WTC11 (cell line): Measurements from ENCODE around the gene NUP98. TPM values are rescaled to one million over a fixed set of nuclear protein-coding genes. Genes with fewer than 3 reads are reported as not detected.

Experiments used
- ATAC-seq: fragments of 200-7000 bp; cut with Tn5 transposase; 2 replicates; pipeline ENCODE4 v1.10.0; 2021; ENCODE audit warnings: mild to moderate bottlenecking, moderate library complexity
- CTCF ChIA-PET: fragments of 300-600 bp; sonication (Branson Sonifier 250); formaldehyde crosslinking; loops from one replicate; lab custom pipeline; 2021; ENCODE audit warnings: antibody characterized with exemption; lab: Charles Lee
- POLR2A ChIA-PET: fragments of 350-600 bp; sonication (Branson Sonifier 250); formaldehyde crosslinking; loops from one replicate; lab custom pipeline; 2021; ENCODE audit warnings: antibody characterized with exemption; lab: Charles Lee
- DNase-seq: peaks from one replicate; pipeline ENCODE4 v3.0.0; 2021; ENCODE audit warnings: low spot score
- H3K27ac Mint-ChIP-seq: 2 replicates; pipeline ENCODE4 v1.8.0; 2021; ENCODE audit warnings: mixed read lengths
- H3K27me3 Mint-ChIP-seq: 2 replicates; pipeline ENCODE4 v1.8.0; 2021; ENCODE audit warnings: low read depth, mild to moderate bottlenecking, moderate library complexity, mixed read lengths
- H3K36me3 Mint-ChIP-seq: 2 replicates; pipeline ENCODE4 v1.8.0; 2021; ENCODE audit warnings: mixed read lengths
- H3K4me1 Mint-ChIP-seq: 2 replicates; pipeline ENCODE4 v1.8.0; 2022; ENCODE audit warnings: mixed read lengths
- H3K4me3 Mint-ChIP-seq: 2 replicates; pipeline ENCODE4 v1.8.0; 2021; ENCODE audit warnings: mild to moderate bottlenecking, moderate library complexity, mixed read lengths
- H3K9me3 Mint-ChIP-seq: 2 replicates; pipeline ENCODE4 v1.8.0; 2021; ENCODE audit warnings: mixed read lengths
- ATF1 ChIP-seq: sonication (generic); formaldehyde crosslinking; IDR thresholded peaks from 2 replicates; pipeline ENCODE4 v1.8.1; 2023; ENCODE audit warnings: mild to moderate bottlenecking, moderate library complexity, missing genetic modification reagents
- ATF2 ChIP-seq: sonication (generic); formaldehyde crosslinking; IDR thresholded peaks from 2 replicates; pipeline ENCODE4 v1.8.1; 2022; ENCODE audit warnings: low read depth, missing genetic modification reagents, borderline replicate concordance
- ELF4 ChIP-seq: sonication (generic); formaldehyde crosslinking; IDR thresholded peaks from 2 replicates; pipeline ENCODE4 v1.8.1; 2022; ENCODE audit warnings: low read depth, mild to moderate bottlenecking, moderate library complexity, missing genetic modification reagents
- ESRRA ChIP-seq: sonication (generic); formaldehyde crosslinking; IDR thresholded peaks from 2 replicates; pipeline ENCODE4 v1.8.1; 2022; ENCODE audit warnings: mild to moderate bottlenecking, missing genetic modification reagents, borderline replicate concordance
- FOXK1 ChIP-seq: sonication (generic); formaldehyde crosslinking; IDR thresholded peaks from 2 replicates; pipeline ENCODE4 v1.8.0; 2022; ENCODE audit warnings: mild to moderate bottlenecking, moderate library complexity, missing genetic modification reagents
- FOXP4 ChIP-seq: sonication (generic); formaldehyde crosslinking; IDR thresholded peaks from 2 replicates; pipeline ENCODE4 v1.8.0; 2022; ENCODE audit warnings: mild to moderate bottlenecking, missing genetic modification reagents
- JAZF1 ChIP-seq: fragments of 250-450 bp; sonication (Bioruptor Pico); IDR thresholded peaks from 2 replicates; pipeline ENCODE4 v1.9.0; 2021; ENCODE audit warnings: moderate library complexity, mild to moderate bottlenecking, inconsistent platforms
- MAX ChIP-seq: sonication (generic); formaldehyde crosslinking; IDR thresholded peaks from 2 replicates; pipeline ENCODE4 v1.8.0; 2022; ENCODE audit warnings: mild to moderate bottlenecking, missing genetic modification reagents
- NR1H2 ChIP-seq: sonication (generic); formaldehyde crosslinking; IDR thresholded peaks from 2 replicates; pipeline ENCODE4 v1.9.0; 2021; ENCODE audit warnings: mild to moderate bottlenecking, moderate library complexity, missing genetic modification reagents
- NR3C1 ChIP-seq: sonication (generic); formaldehyde crosslinking; conservative IDR thresholded peaks from 2 replicates; pipeline ENCODE4 v1.8.1; 2023; ENCODE audit warnings: low read depth, mild to moderate bottlenecking, missing genetic modification reagents
- SMAD3 ChIP-seq: sonication (generic); formaldehyde crosslinking; IDR thresholded peaks from 2 replicates; pipeline ENCODE4 v1.8.0; 2022; ENCODE audit warnings: missing genetic modification reagents, mild to moderate bottlenecking, borderline replicate concordance
- SOX15 ChIP-seq: fragments of 250-450 bp; sonication (Bioruptor Pico); IDR thresholded peaks from 2 replicates; pipeline ENCODE4 v1.9.0; 2021; ENCODE audit warnings: mild to moderate bottlenecking
- SP1 ChIP-seq: sonication (generic); formaldehyde crosslinking; conservative IDR thresholded peaks from 2 replicates; pipeline ENCODE4 v1.8.1; 2022; ENCODE audit warnings: missing genetic modification reagents
- TEAD1 ChIP-seq: sonication (generic); formaldehyde crosslinking; IDR thresholded peaks from 2 replicates; pipeline ENCODE4 v1.8.0; 2022; ENCODE audit warnings: mild to moderate bottlenecking, missing genetic modification reagents
- ZNF121 ChIP-seq: sonication (generic); formaldehyde crosslinking; IDR thresholded peaks from 2 replicates; pipeline ENCODE4 v1.8.0; 2023; ENCODE audit warnings: missing genetic modification reagents
- ZNF317 ChIP-seq: sonication (generic); formaldehyde crosslinking; IDR thresholded peaks from 2 replicates; pipeline ENCODE4 v1.8.1; 2023; ENCODE audit warnings: low read depth, mild to moderate bottlenecking, moderate library complexity, missing genetic modification reagents, borderline replicate concordance
- ZNF416 ChIP-seq: fragments of 250-450 bp; sonication (Bioruptor Pico); IDR thresholded peaks from 2 replicates; pipeline ENCODE4 v1.9.0; 2021; ENCODE audit warnings: mild to moderate bottlenecking, inconsistent platforms
- ZNF671 ChIP-seq: fragments of 250-450 bp; sonication (Bioruptor Pico); IDR thresholded peaks from 2 replicates; pipeline ENCODE4 v1.8.0; 2021; ENCODE audit warnings: mild to moderate bottlenecking
- total RNA-seq: library from RNA; stranded (reverse); gene quantifications from 3 replicates; pipeline ENCODE4 v1.2.3, GENCODE V29; 2021
- TF ChIP-seq, protein P1 (sequence below): sonication (generic); formaldehyde crosslinking; IDR thresholded peaks from 2 replicates; pipeline ENCODE4 v1.8.0; 2023; ENCODE audit warnings: missing genetic modification reagents, mild to moderate bottlenecking, borderline replicate concordance
- TF ChIP-seq, protein P2 (sequence below): sonication (generic); formaldehyde crosslinking; IDR thresholded peaks from 2 replicates; pipeline ENCODE4 v1.8.0; 2022; ENCODE audit warnings: mild to moderate bottlenecking, missing genetic modification reagents
- TF ChIP-seq, protein P3 (sequence below): sonication (generic); formaldehyde crosslinking; IDR thresholded peaks from 2 replicates; pipeline ENCODE4 v1.8.1; 2023; ENCODE audit warnings: mild to moderate bottlenecking, missing genetic modification reagents, borderline replicate concordance
- TF ChIP-seq, protein P4 (sequence below): sonication (generic); formaldehyde crosslinking; conservative IDR thresholded peaks from 2 replicates; pipeline ENCODE4 v1.8.1; 2022; ENCODE audit warnings: mild to moderate bottlenecking, missing genetic modification reagents

The NUP98 gene
- total RNA-seq, 1 experiment from 2014 or later, result 81.4 TPM

- TF ChIP-seq, protein P1, sequence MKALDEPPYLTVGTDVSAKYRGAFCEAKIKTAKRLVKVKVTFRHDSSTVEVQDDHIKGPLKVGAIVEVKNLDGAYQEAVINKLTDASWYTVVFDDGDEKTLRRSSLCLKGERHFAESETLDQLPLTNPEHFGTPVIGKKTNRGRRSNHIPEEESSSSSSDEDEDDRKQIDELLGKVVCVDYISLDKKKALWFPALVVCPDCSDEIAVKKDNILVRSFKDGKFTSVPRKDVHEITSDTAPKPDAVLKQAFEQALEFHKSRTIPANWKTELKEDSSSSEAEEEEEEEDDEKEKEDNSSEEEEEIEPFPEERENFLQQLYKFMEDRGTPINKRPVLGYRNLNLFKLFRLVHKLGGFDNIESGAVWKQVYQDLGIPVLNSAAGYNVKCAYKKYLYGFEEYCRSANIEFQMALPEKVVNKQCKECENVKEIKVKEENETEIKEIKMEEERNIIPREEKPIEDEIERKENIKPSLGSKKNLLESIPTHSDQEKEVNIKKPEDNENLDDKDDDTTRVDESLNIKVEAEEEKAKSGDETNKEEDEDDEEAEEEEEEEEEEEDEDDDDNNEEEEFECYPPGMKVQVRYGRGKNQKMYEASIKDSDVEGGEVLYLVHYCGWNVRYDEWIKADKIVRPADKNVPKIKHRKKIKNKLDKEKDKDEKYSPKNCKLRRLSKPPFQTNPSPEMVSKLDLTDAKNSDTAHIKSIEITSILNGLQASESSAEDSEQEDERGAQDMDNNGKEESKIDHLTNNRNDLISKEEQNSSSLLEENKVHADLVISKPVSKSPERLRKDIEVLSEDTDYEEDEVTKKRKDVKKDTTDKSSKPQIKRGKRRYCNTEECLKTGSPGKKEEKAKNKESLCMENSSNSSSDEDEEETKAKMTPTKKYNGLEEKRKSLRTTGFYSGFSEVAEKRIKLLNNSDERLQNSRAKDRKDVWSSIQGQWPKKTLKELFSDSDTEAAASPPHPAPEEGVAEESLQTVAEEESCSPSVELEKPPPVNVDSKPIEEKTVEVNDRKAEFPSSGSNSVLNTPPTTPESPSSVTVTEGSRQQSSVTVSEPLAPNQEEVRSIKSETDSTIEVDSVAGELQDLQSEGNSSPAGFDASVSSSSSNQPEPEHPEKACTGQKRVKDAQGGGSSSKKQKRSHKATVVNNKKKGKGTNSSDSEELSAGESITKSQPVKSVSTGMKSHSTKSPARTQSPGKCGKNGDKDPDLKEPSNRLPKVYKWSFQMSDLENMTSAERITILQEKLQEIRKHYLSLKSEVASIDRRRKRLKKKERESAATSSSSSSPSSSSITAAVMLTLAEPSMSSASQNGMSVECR (CRISPR knock-in tag), result no peak
- TF ChIP-seq TEAD1 (CRISPR knock-in tag) (no peak), FOXK1 (CRISPR knock-in tag) (no peak), ATF2 (no peak)
Observed at GRCh38 chr11:3845246-3845645, 47.9 kb upstream of the NUP98 start (continued).

DNA sequence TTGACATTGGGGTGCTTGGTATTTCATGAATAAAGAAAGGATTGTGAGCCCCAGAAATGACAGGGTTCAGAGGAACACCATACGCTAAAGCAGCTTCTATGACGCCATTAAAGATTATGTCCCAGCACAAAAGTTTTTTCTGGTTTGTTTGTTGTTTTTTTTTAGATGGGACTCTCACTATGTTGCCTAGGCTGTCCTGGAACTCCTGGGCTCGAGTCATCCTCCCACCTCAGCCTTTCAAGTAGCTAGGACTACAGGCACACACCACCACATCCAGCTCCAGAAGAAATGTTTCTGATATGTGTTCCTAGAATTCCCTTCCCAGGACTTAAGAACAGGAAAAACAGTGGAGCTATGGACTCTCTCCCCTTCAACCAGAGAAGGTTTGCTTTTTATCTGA lies 46.0 kb upstream of the NUP98 start:
- ChIA-PET CTCF (interaction anchor here (1.2 to 7.2 kb wide), 3 partner anchors 11 to 230 kb away, joined by 3 to 165 read pairs (median 4); partner anchors contain the start of gene STIM1), POLR2A (no interaction called here)
- Mint-ChIP-seq H3K4me1 (peaks cover 26% of the 10 kb centered on the region), H3K36me3 (no peaks in the 10 kb centered on the region), H3K9me3 (no peaks in the 10 kb centered on the region), H3K27me3 (peaks cover 9% of the 10 kb centered on the region), H3K4me3 (no peak overlapping the region), H3K27ac (no peak overlapping the region)
- DNase-seq (no peak), ATAC-seq (no peak)
- TF ChIP-seq ZNF317 (CRISPR knock-in tag), result no peak
- TF ChIP-seq, protein P2, sequence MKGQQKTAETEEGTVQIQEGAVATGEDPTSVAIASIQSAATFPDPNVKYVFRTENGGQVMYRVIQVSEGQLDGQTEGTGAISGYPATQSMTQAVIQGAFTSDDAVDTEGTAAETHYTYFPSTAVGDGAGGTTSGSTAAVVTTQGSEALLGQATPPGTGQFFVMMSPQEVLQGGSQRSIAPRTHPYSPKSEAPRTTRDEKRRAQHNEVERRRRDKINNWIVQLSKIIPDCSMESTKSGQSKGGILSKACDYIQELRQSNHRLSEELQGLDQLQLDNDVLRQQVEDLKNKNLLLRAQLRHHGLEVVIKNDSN (CRISPR knock-in tag), result no peak
- TF ChIP-seq NR3C1 (CRISPR knock-in tag), result no peak
- TF ChIP-seq ZNF416 (CRISPR knock-in tag), result no peak
- TF ChIP-seq FOXK1 (CRISPR knock-in tag), result no peak
- no peak for TF ChIP-seq MAX (CRISPR knock-in tag)
- no peak for TF ChIP-seq SP1 (CRISPR knock-in tag)
- no peak for TF ChIP-seq ATF1 (CRISPR knock-in tag)
- TF ChIP-seq SOX15 (CRISPR knock-in tag), result no peak
- TF ChIP-seq ZNF121 (CRISPR knock-in tag), result no peak
- no peak for TF ChIP-seq JAZF1 (CRISPR knock-in tag)
- TF ChIP-seq ELF4 (CRISPR knock-in tag), result no peak
- no peak for TF ChIP-seq ZNF671 (CRISPR knock-in tag)
- no peak for TF ChIP-seq FOXP4 (CRISPR knock-in tag)
- TF ChIP-seq SMAD3 (CRISPR knock-in tag), result no peak
- TF ChIP-seq, protein P3, sequence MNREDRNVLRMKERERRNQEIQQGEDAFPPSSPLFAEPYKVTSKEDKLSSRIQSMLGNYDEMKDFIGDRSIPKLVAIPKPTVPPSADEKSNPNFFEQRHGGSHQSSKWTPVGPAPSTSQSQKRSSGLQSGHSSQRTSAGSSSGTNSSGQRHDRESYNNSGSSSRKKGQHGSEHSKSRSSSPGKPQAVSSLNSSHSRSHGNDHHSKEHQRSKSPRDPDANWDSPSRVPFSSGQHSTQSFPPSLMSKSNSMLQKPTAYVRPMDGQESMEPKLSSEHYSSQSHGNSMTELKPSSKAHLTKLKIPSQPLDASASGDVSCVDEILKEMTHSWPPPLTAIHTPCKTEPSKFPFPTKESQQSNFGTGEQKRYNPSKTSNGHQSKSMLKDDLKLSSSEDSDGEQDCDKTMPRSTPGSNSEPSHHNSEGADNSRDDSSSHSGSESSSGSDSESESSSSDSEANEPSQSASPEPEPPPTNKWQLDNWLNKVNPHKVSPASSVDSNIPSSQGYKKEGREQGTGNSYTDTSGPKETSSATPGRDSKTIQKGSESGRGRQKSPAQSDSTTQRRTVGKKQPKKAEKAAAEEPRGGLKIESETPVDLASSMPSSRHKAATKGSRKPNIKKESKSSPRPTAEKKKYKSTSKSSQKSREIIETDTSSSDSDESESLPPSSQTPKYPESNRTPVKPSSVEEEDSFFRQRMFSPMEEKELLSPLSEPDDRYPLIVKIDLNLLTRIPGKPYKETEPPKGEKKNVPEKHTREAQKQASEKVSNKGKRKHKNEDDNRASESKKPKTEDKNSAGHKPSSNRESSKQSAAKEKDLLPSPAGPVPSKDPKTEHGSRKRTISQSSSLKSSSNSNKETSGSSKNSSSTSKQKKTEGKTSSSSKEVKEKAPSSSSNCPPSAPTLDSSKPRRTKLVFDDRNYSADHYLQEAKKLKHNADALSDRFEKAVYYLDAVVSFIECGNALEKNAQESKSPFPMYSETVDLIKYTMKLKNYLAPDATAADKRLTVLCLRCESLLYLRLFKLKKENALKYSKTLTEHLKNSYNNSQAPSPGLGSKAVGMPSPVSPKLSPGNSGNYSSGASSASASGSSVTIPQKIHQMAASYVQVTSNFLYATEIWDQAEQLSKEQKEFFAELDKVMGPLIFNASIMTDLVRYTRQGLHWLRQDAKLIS (CRISPR knock-in tag), result no peak
- TF ChIP-seq ESRRA, result no peak
- TF ChIP-seq NR1H2 (CRISPR knock-in tag), result no peak
- TF ChIP-seq, protein P4, sequence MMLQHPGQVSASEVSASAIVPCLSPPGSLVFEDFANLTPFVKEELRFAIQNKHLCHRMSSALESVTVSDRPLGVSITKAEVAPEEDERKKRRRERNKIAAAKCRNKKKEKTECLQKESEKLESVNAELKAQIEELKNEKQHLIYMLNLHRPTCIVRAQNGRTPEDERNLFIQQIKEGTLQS (CRISPR knock-in tag), result no peak
